ENCODE measurements around the gene BORCS6. TPM values are rescaled to one million over a fixed set of nuclear protein-coding genes. Genes with fewer than 3 reads are reported as not detected.
A peak's percentile ranks its signal among the peaks of the same experiment; 100 is the strongest.

Gene BORCS6
- polyA plus RNA-seq, 4 donors = 7.9 to 13.8 (median 10.8) TPM

DNA sequence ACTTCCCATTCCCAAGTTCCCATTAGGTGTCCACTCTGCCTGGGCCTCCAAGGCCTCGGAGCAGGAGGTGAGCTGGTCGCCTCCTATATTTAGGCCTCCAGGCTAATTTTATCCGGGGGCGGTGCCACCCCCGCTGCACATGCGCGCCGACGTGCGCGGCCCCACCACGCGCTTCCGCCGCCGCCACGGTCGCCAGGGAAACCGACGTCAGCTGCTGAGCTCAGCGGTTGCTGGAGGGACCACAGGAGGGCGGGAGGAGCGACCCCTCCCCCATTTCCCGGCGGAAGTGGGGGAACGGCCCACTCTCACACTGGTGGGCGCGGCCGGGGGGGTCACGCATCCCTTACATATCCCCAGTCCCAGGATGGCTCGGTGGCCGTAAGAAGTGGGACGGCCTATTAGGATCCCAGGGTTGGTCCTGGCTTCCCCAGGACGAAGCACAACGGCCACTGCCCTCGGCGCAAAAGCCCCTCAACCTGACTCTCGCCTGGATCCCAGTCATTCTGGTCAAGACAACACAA lies 38.8 kb downstream of the BORCS6 start:
- H3K36me3 ChIP-seq (ENCODE audit: control insufficient read depth in 3 of 3, insufficient read depth in 2 of 3, low read depth in 1 of 3, low read length in 3 of 3) = peaks cover 21 to 50% (median 29%) of the 10 kb centered on the region in 3 donors
- peaks cover 0 to 56% (median 12%) of the 10 kb centered on the region in 3 donors for H3K4me1 ChIP-seq (ENCODE audit: control insufficient read depth in 3 of 3, insufficient read depth in 2 of 3, low read depth in 1 of 3, low read length in 2 of 3)
- WGBS, 3 donors = 1 to 8% (median 4%) methylated on average over 37 to 38 of the region's 38 CpGs

DNA sequence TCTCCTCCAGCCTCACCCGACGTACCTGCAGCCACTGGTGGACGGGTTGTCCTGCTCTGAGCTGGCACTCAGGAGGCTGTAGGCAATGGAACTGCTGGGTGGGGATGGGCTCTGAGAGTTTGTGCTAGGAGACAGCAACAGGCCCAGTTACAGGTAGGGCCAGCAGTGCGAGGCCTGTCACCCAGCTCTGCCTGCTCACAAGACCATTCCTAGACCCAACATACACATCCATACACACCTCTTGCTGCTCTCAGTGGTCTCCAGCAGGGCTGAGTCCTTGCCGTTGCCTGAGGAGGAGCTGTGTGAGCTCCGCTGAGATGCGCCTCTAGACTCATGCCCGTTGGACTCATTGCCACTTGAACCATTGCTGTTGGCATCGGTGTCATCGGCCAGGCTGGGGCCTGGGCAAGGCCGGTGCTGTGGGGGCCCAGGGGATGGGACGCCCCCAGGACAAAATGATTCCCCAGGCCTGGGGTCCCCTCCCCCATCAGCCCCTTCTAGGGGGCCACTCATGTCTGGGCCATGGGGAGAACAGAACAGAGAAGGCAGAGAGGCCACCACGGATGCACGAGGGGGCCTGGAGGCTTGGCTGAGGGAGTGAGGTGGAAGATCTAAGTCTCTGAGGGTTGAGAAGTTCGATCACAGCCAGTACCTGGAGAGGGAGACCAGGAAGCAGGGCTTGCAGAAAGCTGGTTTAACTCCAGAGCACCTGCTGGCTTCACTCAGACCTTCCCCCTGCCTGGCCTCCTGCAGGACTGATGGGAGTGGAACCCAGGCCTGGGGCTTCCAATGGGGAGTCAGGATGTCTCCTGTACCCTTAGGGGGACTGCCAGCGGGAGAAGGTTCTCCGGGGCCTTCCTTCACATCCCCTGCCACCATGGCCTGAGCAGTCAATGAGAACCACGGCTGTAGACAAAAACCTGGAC lies 39.5 kb downstream of the BORCS6 start:
- no peak for FAIRE-seq
- peak overlapping the region; percentile 90 to 97 (median 92) for H3K27ac ChIP-seq (ENCODE audit: low read depth in 1 of 3, low read length in 2 of 3)
- H3K27me3 ChIP-seq (ENCODE audit: control insufficient read depth in 3 of 3, insufficient read depth in 3 of 3, low read length in 3 of 3) = no peaks in the 10 kb centered on the region
- peaks cover 24 to 57% (median 29%) of the 10 kb centered on the region in 3 donors for H3K36me3 ChIP-seq (ENCODE audit: control insufficient read depth in 3 of 3, insufficient read depth in 2 of 3, low read depth in 1 of 3, low read length in 3 of 3)
- H3K9me3 ChIP-seq (ENCODE audit: control insufficient read depth in 2 of 2, insufficient read depth in 1 of 2, low read depth in 1 of 2, low read length in 1 of 2) = no peaks in the 10 kb centered on the region
- H3K4me1 ChIP-seq (ENCODE audit: control insufficient read depth in 3 of 3, insufficient read depth in 2 of 3, low read depth in 1 of 3, low read length in 2 of 3) = peaks cover 0 to 51% (median 12%) of the 10 kb centered on the region in 3 donors
- no peak for DNase-seq
- WGBS, 3 donors = 77 to 82% (median 81%) methylated on average over 18 of the region's 18 CpGs
- peak overlapping the region in 2 of 3 donors; percentile 64 to 69 for H3K4me3 ChIP-seq (ENCODE audit: low read depth in 1 of 3, low read length in 3 of 3)

More for the DNA sequence above, 38.8 kb downstream of the BORCS6 start:
- FAIRE-seq (no peak), DNase-seq (peak; percentile 61 to 92)
- Histone ChIP-seq H3K27ac (ENCODE audit: low read depth in 1 of 3, low read length in 2 of 3) (peak overlapping the region; percentile 90 to 97 (median 92)), H3K27me3 (ENCODE audit: control insufficient read depth in 3 of 3, insufficient read depth in 3 of 3, low read length in 3 of 3) (no peaks in the 10 kb centered on the region), H3K9me3 (ENCODE audit: control insufficient read depth in 2 of 2, insufficient read depth in 1 of 2, low read depth in 1 of 2, low read length in 1 of 2) (no peaks in the 10 kb centered on the region), H3K4me3 (ENCODE audit: low read depth in 1 of 3, low read length in 3 of 3) (peak overlapping the region; percentile 59 to 69 (median 64))

GRCh38 chr17:8149419-8150193 lies 40.4 kb downstream of the BORCS6 start:
- WGBS, 3 donors = 95 to 97% (median 96%) methylated on average over 29 of the region's 29 CpGs
- Histone ChIP-seq H3K4me3 (ENCODE audit: low read depth in 1 of 3, low read length in 3 of 3) (no peak overlapping the region), H3K9me3 (ENCODE audit: control insufficient read depth in 2 of 2, insufficient read depth in 1 of 2, low read depth in 1 of 2, low read length in 1 of 2) (no peaks in the 10 kb centered on the region), H3K4me1 (ENCODE audit: control insufficient read depth in 3 of 3, insufficient read depth in 2 of 3, low read depth in 1 of 3, low read length in 2 of 3) (peaks cover 0 to 43% (median 12%) of the 10 kb centered on the region in 3 donors), H3K27ac (ENCODE audit: low read depth in 1 of 3, low read length in 2 of 3) (no peak overlapping the region), H3K36me3 (ENCODE audit: control insufficient read depth in 3 of 3, insufficient read depth in 2 of 3, low read depth in 1 of 3, low read length in 3 of 3) (peaks cover 25 to 65% (median 34%) of the 10 kb centered on the region in 3 donors), H3K27me3 (ENCODE audit: control insufficient read depth in 3 of 3, insufficient read depth in 3 of 3, low read length in 3 of 3) (no peaks in the 10 kb centered on the region)
- FAIRE-seq = no peak
- no peak for DNase-seq

- FAIRE-seq = no peak
- Histone ChIP-seq H3K27ac (ENCODE audit: low read depth in 1 of 3, low read length in 2 of 3) (no peak overlapping the region), H3K36me3 (ENCODE audit: control insufficient read depth in 3 of 3, insufficient read depth in 2 of 3, low read depth in 1 of 3, low read length in 3 of 3) (peaks cover 35 to 75% (median 43%) of the 10 kb centered on the region in 3 donors), H3K4me3 (ENCODE audit: low read depth in 1 of 3, low read length in 3 of 3) (no peak overlapping the region), H3K27me3 (ENCODE audit: control insufficient read depth in 3 of 3, insufficient read depth in 3 of 3, low read length in 3 of 3) (no peaks in the 10 kb centered on the region), H3K9me3 (ENCODE audit: control insufficient read depth in 2 of 2, insufficient read depth in 1 of 2, low read depth in 1 of 2, low read length in 1 of 2) (no peaks in the 10 kb centered on the region), H3K4me1 (ENCODE audit: control insufficient read depth in 3 of 3, insufficient read depth in 2 of 3, low read depth in 1 of 3, low read length in 2 of 3) (peaks cover 0 to 33% (median 12%) of the 10 kb centered on the region in 3 donors)
- WGBS, 3 donors = 93 to 95% (median 95%) methylated on average over 13 of the region's 13 CpGs
- DNase-seq = no peak
These were observed 41.4 kb downstream of the BORCS6 start for GRCh38 chr17:8148560-8148959.

GRCh38 chr17:8147805-8148404 lies 42.1 kb downstream of the BORCS6 start:
- FAIRE-seq = no peak
- Histone ChIP-seq H3K4me1 (ENCODE audit: control insufficient read depth in 3 of 3, insufficient read depth in 2 of 3, low read depth in 1 of 3, low read length in 2 of 3) (peaks cover 0 to 26% (median 8%) of the 10 kb centered on the region in 3 donors), H3K27ac (ENCODE audit: low read depth in 1 of 3, low read length in 2 of 3) (peak overlapping the region in 1 of 3 donors; percentile 11), H3K27me3 (ENCODE audit: control insufficient read depth in 3 of 3, insufficient read depth in 3 of 3, low read length in 3 of 3) (no peaks in the 10 kb centered on the region), H3K4me3 (ENCODE audit: low read depth in 1 of 3, low read length in 3 of 3) (no peak overlapping the region), H3K36me3 (ENCODE audit: control insufficient read depth in 3 of 3, insufficient read depth in 2 of 3, low read depth in 1 of 3, low read length in 3 of 3) (peaks cover 38 to 79% (median 46%) of the 10 kb centered on the region in 3 donors), H3K9me3 (ENCODE audit: control insufficient read depth in 2 of 2, insufficient read depth in 1 of 2, low read depth in 1 of 2, low read length in 1 of 2) (no peaks in the 10 kb centered on the region)
- WGBS, 3 donors = 92 to 93% (median 92%) methylated on average over 13 of the region's 13 CpGs
- no peak for DNase-seq

DNA sequence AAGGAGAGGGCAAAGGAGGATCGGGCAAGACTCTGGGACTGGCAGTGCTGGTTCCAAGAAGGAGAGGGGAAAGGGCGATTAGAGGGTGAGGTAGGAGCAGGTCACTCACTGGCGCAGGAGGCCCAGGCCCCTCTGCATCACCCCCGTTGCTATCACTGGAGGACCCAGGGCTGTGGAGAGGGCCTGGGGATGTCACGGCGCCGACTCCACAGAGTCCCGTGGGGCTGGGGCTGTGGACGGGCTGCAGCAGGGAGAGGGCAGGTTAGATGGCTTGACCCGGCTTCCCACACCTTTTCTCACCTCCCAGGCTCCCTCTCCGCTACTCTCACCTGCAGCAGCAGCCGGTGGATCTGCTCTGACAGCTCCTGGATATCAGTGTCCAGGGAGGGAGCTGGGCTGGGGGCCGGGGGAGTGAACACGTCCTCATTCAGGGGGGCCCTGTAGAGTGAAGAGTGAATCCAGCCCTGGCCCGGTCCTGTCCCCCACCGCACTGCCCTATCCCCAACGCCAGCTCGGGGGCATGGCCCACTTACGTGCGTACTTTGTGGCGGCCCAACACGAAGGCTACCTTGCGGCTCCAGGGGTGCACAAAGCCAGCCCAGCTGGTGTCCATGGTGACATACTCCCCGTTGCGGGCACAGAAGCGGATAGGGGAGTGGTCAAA lies 42.7 kb downstream of the BORCS6 start:
- Histone ChIP-seq H3K27me3 (ENCODE audit: control insufficient read depth in 3 of 3, insufficient read depth in 3 of 3, low read length in 3 of 3) (no peaks in the 10 kb centered on the region), H3K36me3 (ENCODE audit: control insufficient read depth in 3 of 3, insufficient read depth in 2 of 3, low read depth in 1 of 3, low read length in 3 of 3) (peaks cover 42 to 85% (median 48%) of the 10 kb centered on the region in 3 donors), H3K9me3 (ENCODE audit: control insufficient read depth in 2 of 2, insufficient read depth in 1 of 2, low read depth in 1 of 2, low read length in 1 of 2) (no peaks in the 10 kb centered on the region), H3K4me1 (ENCODE audit: control insufficient read depth in 3 of 3, insufficient read depth in 2 of 3, low read depth in 1 of 3, low read length in 2 of 3) (peaks cover 0 to 20% (median 4%) of the 10 kb centered on the region in 3 donors), H3K27ac (ENCODE audit: low read depth in 1 of 3, low read length in 2 of 3) (no peak overlapping the region), H3K4me3 (ENCODE audit: low read depth in 1 of 3, low read length in 3 of 3) (no peak overlapping the region)
- no peak for DNase-seq
- FAIRE-seq = no peak
- 93 to 94% (median 93%) methylated on average over 26 of the region's 26 CpGs for WGBS, 3 donors

GRCh38 chr17:8146381-8147140 lies 43.4 kb downstream of the BORCS6 start:
- FAIRE-seq (no peak), DNase-seq (no peak)
- WGBS, 3 donors = 93 to 97% (median 94%) methylated on average over 12 to 14 of the region's 14 CpGs
- H3K9me3 ChIP-seq (ENCODE audit: control insufficient read depth in 2 of 2, insufficient read depth in 1 of 2, low read depth in 1 of 2, low read length in 1 of 2) = no peaks in the 10 kb centered on the region
- H3K4me1 ChIP-seq (ENCODE audit: control insufficient read depth in 3 of 3, insufficient read depth in 2 of 3, low read depth in 1 of 3, low read length in 2 of 3) = peaks cover 0 to 15% (median 4%) of the 10 kb centered on the region in 3 donors
- no peak overlapping the region for H3K27ac ChIP-seq (ENCODE audit: low read depth in 1 of 3, low read length in 2 of 3)
- H3K27me3 ChIP-seq (ENCODE audit: control insufficient read depth in 3 of 3, insufficient read depth in 3 of 3, low read length in 3 of 3) = no peaks in the 10 kb centered on the region
- H3K4me3 ChIP-seq (ENCODE audit: low read depth in 1 of 3, low read length in 3 of 3) = no peak overlapping the region
- peaks cover 42 to 92% (median 53%) of the 10 kb centered on the region in 3 donors for H3K36me3 ChIP-seq (ENCODE audit: control insufficient read depth in 3 of 3, insufficient read depth in 2 of 3, low read depth in 1 of 3, low read length in 3 of 3)
